GM20000 (cell line): ENCODE results near the gene TMEM120B.
"Not testable (repeated sequence)": the region's sequence is repeated elsewhere in the genome, so short reads cannot be mapped to it uniquely, and the experiment has no call there.

Experiments used
- DNase-seq: peaks from one replicate; pipeline ENCODE4 v3.0.0; 2012; ENCODE audit warnings: low spot score
- TF ChIP-seq, protein P1 (sequence below): IDR thresholded peaks from 2 replicates; pipeline ENCODE4 v1.5.1; 2012; ENCODE audit warnings: mild to moderate bottlenecking, control low read depth; ENCODE audit errors: extremely low read depth, missing control alignments

Gene TMEM120B

GRCh38 chr12:121749267-121749666, 36.7 kb downstream of the TMEM120B start:
- TF ChIP-seq, protein P1, sequence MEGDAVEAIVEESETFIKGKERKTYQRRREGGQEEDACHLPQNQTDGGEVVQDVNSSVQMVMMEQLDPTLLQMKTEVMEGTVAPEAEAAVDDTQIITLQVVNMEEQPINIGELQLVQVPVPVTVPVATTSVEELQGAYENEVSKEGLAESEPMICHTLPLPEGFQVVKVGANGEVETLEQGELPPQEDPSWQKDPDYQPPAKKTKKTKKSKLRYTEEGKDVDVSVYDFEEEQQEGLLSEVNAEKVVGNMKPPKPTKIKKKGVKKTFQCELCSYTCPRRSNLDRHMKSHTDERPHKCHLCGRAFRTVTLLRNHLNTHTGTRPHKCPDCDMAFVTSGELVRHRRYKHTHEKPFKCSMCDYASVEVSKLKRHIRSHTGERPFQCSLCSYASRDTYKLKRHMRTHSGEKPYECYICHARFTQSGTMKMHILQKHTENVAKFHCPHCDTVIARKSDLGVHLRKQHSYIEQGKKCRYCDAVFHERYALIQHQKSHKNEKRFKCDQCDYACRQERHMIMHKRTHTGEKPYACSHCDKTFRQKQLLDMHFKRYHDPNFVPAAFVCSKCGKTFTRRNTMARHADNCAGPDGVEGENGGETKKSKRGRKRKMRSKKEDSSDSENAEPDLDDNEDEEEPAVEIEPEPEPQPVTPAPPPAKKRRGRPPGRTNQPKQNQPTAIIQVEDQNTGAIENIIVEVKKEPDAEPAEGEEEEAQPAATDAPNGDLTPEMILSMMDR: no peak
- DNase-seq: no peak

GRCh38 chr12:121750507-121750955, 38.0 kb downstream of the TMEM120B start:
- DNase-seq: no peak
- TF ChIP-seq, protein P1: no peak

DNA sequence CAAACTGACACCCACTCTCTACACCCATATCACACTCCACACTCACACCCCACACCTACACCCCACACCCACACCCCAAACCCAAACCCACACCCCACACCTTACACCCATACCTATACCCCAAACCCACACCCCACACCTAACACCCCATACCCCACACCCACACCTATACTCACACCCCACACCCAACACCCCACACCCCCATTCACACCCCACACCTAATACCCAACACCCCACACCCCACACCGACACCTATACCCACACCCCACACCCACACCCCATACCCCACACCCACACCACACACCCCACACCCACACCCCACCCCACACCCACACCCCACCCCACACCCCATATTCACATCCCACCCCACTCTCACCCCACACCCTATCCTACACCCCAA, 38.5 kb downstream of the TMEM120B start:
- TF ChIP-seq, protein P1: no peak
- no peak for DNase-seq

GRCh38 chr12:121751749-121752351, 39.3 kb downstream of the TMEM120B start:
- DNase-seq: no peak
- TF ChIP-seq, protein P1: no peak

GRCh38 chr12:121753844-121754264, 41.3 kb downstream of the TMEM120B start:
- DNase-seq: no peak

GRCh38 chr12:121754836-121755235, 42.3 kb downstream of the TMEM120B start:
- TF ChIP-seq, protein P1: no peak
- no peak for DNase-seq

More at GRCh38 chr12:121753844-121754264, 41.3 kb downstream of the TMEM120B start:
- TF ChIP-seq, protein P1: no peak

- TF ChIP-seq, protein P1: no peak
- no peak for DNase-seq
Observed at GRCh38 chr12:121755591-121755990, 43.0 kb downstream of the TMEM120B start.

GRCh38 chr12:121758536-121758935, 46.0 kb downstream of the TMEM120B start:
- not testable (repeated sequence) for DNase-seq
